ENCODE results near the gene TULP4. TPM values are rescaled to one million over a fixed set of nuclear protein-coding genes. Genes with fewer than 3 reads are reported as not detected.

The TULP4 gene
- total RNA-seq, 1 experiment from 2014 or later, result 64.6 TPM

DNA sequence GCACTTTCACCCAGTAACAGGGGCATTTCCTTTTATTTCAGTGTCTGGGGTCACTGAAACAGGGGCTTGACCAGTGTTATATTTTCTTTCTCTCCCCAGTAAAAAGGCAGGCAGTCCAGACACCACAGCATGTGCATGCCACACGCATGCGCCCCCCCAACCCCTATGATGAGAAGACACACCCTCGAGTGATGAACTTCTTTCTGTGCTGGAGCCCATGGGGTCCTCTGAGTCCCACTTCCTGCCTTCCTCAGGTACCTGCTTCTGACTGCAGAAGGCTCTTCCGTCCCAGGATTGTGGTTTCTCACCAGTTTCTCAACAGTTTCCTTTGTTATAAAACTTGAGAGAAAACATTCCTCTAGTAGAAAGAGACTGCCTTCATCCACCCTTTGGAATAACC is 201.9 kb downstream of the TULP4 start:
- Histone ChIP-seq H3K23me2 (ENCODE audit: insufficient read length, low read depth, low read length, poor library complexity, severe bottlenecking) (no peaks in the 10 kb centered on the region), H3K14ac (ENCODE audit: insufficient read depth, low read length) (no peak overlapping the region), H3K56ac (ENCODE audit: insufficient read length, low read depth, low read length) (no peak overlapping the region), H2BK15ac (ENCODE audit: low read depth, low read length) (no peak overlapping the region), H4K20me1 (ENCODE audit: control insufficient read depth, insufficient read depth, insufficient read length) (no peaks in the 10 kb centered on the region), H2BK12ac (ENCODE audit: insufficient read length, low read depth, low read length) (no peak overlapping the region), H2BK120ac (ENCODE audit: low read depth, low read length, poor library complexity, severe bottlenecking) (no peak overlapping the region), H3K79me2 (ENCODE audit: insufficient read depth, low read length) (peaks cover 2% of the 10 kb centered on the region; the same call in 1 of the 2 replicates), H3K27me3 (ENCODE audit: insufficient read depth, low read length) (no peaks in the 10 kb centered on the region), H3K4me1 (ENCODE audit: insufficient read depth, low read length) (no peaks in the 10 kb centered on the region), H2BK5ac (ENCODE audit: insufficient read length, low read length) (no peak overlapping the region), H3K23ac (ENCODE audit: insufficient read length, low read depth, low read length) (no peak overlapping the region), H2AK5ac (ENCODE audit: insufficient read length, low read length) (no peak overlapping the region), H3T11ph (ENCODE audit: low read length) (no peak overlapping the region), H3K9ac (ENCODE audit: extremely low read depth, insufficient read length, low read length) (no peak overlapping the region), H4K91ac (ENCODE audit: insufficient read length, low read depth, low read length) (no peak overlapping the region), H3K27ac (ENCODE audit: insufficient read length, low read depth, low read length) (no peak overlapping the region), H3K4ac (ENCODE audit: low read depth, low read length) (no peak overlapping the region), H2BK20ac (ENCODE audit: low read depth, low read length, poor library complexity, severe bottlenecking) (no peak overlapping the region), H3K9me3 (ENCODE audit: control insufficient read depth, low read depth, low read length) (no peaks in the 10 kb centered on the region), H3K79me1 (ENCODE audit: insufficient read depth, low read depth, low read length, poor library complexity, severe bottlenecking) (no peaks in the 10 kb centered on the region), H4K5ac (ENCODE audit: insufficient read length, low read depth, low read length) (no peak overlapping the region), H3K18ac (ENCODE audit: insufficient read length, low read depth, low read length) (no peak overlapping the region), H3K4me2 (ENCODE audit: insufficient read depth, insufficient read length, low read length) (no peak overlapping the region), H2AFZ (ENCODE audit: low read length) (no peak overlapping the region), H4K8ac (replicated peaks; ENCODE audit: insufficient read length, low read depth, low read length) (no peak overlapping the region)
- Mint-ChIP-seq H3K4me1 (peaks cover 10 to 11% of the 10 kb centered on the region in 2 experiments), H3K27ac (peak overlapping the region in 1 of 3 experiments; percentile 39; a peak in 1 of 7 replicates), H3K4me3 (no peak overlapping the region), H3K27me3 (ENCODE audit: low read depth) (no peaks in the 10 kb centered on the region; the same call in 1 of the 2 replicates), H3K9me3 (no peaks in the 10 kb centered on the region), H3K36me3 (ENCODE audit: insufficient read depth in 1 of 3, low read depth in 3 of 3) (peaks cover 0 to 7% (median 0%) of the 10 kb centered on the region in 3 experiments; a peak in 3 of 7 replicates)
- WGBS (ENCODE audit: extremely low coverage, insufficient read length, low lambda C conversion rate), result no CpG with 5 or more reads among the region's 4 CpGs
- TF ChIP-seq CTCF (conservative IDR thresholded peaks at IDR 0.05), result no peak
- no peak for DNase-seq

All from H9 (cell line).